CD4-positive, alpha-beta T cell treated with Interferon alpha-2 for 1 hour (primary cell): ENCODE results near the gene ARHGEF28.

ENCODE experiments used
- DNase-seq, 2 donors: peaks; one replicate each; pipeline ENCODE4 v3.0.0-alpha.2; 2020 to 2022

The ARHGEF28 gene

DNA sequence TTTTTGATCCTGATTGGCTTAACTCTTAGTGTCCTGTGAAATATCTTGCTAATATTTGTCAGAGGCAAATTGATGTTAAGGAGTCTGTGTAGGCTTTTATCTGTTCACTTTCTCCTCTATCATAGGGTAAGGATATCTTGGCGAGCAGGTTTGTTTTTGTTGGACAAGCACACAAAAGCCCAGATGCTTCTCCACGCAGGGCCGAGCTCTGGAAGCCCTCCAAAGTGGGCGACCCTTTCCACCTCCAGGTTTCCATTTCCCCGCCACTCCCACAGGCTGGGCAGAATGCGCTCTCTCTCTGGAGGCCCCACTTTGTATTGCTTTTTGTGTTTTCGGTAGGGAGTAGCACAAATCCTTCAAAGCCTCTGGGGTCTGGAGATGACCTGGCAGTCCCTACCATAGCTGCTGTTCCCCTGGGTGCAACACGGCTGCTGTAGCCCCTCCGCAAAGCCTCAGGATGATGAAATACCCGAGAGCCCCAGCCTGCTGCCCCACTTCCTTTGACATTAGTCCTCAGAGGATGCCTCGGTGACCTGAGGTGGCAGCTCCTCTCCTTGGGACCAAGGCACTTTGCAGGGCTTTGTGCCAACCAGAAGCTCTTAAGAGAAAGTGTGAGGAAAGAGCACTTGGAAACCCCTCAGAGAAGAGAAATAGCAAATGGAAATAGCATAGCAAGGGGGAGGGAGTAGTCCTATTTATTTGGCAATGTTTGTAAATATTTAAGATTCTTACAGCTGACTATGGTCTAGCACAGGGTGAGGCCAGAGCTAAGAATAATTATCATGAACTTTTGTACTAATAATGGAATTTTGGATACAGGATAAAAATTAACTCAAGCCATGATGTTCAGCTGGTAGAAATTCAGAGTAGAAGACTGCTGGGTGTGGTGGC is 122.8 kb downstream of the ARHGEF28 start:
- DNase-seq = no peak

DNA sequence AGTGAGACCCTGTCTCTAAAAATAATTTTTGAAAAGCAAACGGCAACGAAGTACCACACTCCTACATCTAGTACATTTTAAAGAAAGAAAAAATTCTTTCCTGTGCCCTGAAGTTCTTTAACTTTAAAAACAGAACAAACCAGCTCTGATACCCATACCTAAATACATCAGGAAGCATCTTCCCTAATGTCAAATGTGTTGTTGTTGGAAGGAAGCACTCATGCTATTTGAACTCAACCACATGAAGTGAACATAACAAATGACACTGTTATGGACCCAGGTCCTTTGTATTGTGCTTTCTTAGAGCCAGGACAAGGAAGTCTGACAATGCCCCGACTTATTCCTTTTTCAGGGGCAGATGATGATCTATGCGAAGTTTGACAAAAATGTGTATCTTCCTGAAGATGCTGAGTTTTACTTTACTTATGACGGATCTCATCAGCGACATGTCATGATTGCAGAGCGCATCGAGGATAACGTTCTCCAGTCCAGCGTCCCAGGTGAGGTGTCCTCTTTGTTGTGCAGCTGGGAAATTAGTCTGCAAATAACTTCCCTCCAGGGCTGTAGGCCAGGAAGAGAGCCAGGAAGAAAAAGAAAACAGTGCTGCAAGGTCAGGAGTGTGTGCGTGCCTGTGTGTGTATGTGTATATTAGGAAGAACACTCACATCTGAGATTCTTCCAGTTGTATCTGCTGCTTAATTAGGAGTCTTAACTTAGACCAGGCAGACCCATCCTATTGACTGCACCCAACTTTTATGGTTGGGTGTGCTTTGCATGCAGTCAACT is 123.7 kb downstream of the ARHGEF28 start:
- no peak for DNase-seq

DNA sequence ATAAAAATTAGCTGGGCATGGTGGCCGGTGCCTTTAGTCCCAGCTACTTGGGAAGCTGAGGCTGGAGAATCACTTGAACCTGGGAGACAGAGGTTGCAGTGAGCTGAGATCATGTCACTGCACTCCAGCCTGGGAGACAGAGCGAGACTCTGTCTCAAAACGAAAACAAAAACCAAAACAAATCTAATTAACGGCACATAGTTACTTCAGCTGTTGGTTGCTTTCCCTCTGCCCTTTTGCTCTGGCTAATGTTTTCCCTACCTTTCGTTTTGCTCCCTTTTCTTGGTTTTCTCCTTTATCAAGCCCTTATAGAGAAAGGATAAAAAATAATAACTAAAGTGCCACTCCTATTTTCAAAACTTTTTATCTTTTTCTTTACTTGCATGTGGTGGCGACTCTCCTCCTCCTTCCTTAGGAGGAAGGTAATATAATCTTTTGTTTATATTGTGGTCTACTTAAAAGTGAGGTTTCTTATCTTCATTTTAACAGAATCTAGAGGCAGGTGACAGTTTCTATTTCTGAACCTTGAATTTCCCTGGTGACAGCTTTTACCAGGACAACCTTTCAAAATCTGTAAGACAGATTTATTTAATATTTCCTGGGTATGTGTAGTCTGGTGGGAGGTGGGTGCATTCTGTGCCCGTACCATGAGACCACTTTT is 125.4 kb downstream of the ARHGEF28 start:
- no peak for DNase-seq

DNA sequence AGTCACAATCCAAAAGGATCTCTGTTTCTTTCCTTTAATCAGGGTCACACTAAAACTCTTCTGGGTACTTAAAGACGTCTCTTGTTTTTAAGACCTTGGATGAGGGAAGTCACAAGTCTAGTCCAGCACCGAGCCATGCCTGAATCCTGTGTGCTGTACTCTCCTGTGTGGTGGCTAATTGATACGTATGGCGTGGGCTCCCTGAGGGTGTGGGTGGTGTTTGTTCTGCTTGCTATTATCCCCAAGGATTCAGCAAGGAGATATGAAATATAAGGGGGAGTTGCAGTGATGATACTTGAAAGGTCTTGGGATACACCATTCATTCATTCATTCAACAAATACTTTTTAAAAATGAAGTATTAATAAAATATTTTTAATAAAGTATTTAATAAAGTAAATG is 128.3 kb downstream of the ARHGEF28 start:
- no peak for DNase-seq

GRCh38 chr5:73757416-73757815 is 131.4 kb downstream of the ARHGEF28 start:
- DNase-seq = no peak

GRCh38 chr5:73759771-73760170 is 133.8 kb downstream of the ARHGEF28 start:
- no peak for DNase-seq

DNA sequence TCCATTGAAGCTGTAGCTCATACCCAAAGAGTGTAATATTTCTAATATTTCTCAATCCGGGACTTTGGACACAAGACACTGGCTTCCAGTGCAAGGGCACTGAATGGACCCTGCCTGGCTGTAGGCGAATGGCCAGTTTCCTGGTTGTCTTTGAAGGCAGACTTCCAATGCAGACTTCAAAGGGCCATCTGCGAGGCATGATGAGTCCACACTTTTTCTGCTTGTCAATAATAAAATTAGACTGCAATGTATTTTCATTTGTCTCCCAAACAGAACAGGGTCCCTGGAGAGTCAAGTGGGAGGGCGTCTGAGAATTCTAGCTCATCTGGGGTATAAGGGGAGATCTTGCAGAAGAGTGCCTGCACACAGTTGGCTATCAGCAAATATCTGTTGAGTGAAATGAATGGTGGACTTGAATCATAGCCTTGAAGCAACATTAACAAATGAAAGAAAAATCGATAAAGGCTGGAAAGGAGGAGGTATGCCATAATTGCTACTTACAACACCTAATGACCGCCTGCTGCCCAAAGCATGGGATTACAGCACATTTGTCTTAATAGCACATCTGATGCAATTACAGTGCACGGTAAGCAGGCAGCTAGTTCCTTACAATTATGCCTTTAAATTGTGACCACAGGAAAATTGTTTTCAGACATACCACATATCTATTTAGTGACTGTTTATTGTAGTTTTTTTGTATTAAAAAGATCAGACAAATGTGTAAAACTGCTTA is 137.5 kb downstream of the ARHGEF28 start:
- DNase-seq = no peak

GRCh38 chr5:73764586-73764985 is 138.6 kb downstream of the ARHGEF28 start:
- no peak for DNase-seq

GRCh38 chr5:73764996-73765395 is 139.0 kb downstream of the ARHGEF28 start:
- DNase-seq = no peak

- no peak for DNase-seq
These were observed 140.9 kb downstream of the ARHGEF28 start for GRCh38 chr5:73766902-73767301.

- no peak for DNase-seq
These were observed 144.4 kb downstream of the ARHGEF28 start for GRCh38 chr5:73770172-73771025.

DNA sequence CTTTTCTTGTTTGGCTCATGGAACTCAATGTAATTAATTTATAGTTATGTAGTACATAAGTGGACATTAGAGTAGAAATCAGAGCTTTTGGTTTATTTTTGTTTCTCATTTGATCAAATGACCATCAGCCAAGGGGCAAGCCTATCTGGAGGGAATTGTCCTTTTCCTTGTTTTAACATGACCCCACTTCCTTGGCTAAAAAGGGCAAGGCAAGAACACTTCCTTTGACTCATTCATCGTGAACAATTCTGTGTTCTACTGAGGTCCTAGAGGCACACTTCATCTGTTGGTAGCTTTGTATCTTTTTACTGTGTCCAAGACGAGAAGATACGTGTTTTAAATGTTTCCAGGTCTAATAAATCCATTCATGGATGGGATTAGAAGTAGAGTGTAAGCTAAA is 148.9 kb downstream of the ARHGEF28 start:
- no peak for DNase-seq

DNA sequence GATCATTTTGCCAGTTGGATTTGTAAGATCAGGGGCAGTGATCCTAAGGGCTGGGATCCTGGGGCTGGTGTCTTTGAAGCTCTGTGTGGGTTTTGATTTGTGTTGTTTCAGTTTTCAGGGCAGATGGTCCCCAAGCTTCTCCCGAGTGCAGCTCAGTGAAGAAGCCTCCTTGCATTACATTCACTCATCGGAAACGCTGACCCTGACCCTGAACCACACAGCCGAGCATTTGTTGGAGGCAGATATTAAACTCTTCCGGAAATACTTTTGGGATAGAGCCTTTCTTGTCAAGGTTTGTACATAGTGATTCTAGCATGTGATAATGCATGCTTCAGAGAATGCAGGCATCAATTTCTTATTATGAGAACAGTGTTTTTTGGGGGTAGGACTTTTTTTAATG is 150.4 kb downstream of the ARHGEF28 start:
- DNase-seq = no peak

GRCh38 chr5:73777192-73777591 is 151.2 kb downstream of the ARHGEF28 start:
- DNase-seq = no peak

DNA sequence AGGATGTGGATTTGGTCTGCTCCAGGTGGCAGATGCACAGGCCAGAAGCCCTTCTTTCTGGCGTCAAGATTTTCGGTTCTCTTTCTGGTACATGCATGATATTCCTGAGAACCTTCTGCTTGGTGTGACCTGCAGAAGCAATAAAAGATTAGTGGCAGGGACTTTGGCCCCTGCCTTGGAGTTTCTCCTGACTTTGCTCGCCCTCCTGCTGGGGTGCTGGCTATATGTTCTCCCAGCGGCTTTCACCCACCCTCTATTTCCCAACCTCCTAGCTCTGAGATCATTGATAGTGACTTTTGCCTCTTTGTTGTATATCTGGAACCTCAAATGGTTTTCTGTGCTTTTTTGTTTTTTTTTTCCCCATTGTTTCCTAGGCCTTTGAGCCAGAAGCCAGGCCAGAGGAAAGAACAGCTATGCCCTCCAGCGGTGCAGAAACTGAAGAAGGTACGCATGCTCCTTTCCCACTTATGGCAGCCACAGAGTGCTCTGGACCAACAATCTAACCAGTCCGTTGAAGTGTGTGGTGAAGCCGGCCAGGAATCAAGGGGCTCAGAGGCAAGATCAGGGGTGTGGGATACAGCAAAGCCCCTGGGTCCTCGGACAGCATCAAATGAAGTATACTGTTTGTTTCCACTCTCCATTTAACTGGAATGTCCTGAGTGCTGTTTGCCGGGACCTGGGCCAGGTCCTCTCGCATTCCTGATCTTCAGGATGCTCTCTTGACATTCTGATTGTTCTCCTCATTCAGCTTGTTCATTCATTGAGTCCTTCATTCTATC is 154.5 kb downstream of the ARHGEF28 start:
- no peak for DNase-seq

DNA sequence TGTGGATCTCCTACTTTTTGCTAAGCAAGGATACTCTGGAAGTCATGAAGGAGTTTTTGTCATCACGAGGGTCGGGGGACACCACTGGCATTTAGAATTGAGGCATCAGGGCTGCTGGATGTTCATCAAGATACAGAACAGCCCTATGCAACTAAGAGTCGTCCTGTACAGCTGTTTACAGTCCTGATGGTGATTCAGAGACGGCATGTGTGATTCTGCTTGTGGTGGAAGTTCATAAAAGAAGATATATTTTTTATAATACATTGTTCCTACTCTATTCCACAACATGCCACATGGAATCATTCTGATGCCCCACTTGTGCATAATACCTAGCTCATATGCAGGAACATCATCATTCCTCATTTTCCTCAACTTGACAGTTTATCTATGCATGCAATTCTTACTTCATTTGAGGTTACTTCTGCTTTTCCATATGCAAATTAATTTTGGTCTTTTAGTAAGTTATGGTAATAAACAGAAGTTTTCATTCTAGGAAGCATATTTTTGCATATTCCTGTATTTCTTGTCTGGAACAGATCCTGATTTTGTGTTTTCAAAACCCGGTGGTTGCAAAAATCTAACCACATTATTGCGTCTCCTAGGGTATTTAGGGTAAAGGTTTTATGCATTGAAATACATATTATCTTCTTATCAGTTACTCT is 155.2 kb downstream of the ARHGEF28 start:
- DNase-seq = no peak

DNA sequence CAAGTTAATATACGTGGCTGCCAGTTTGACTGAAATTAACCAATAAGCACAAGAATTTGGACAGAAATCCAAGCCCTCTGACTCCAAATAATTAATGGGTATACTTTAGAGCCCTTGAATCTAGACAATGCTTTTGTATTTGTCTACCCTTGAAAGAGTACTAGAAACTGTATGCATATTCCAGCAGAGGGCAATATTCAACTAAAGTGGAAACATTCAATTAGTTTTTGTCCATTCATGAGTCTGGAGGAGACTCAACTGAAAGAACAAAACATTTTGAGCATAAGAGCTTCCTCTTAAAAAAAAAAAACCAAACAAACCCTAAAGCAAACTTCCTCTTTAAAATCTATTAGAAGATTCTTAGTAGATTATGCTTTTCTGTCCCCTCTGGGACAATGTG is 157.8 kb downstream of the ARHGEF28 start:
- DNase-seq = no peak

GRCh38 chr5:73786043-73786831 is 160.2 kb downstream of the ARHGEF28 start:
- DNase-seq = no peak

GRCh38 chr5:73789851-73790281 is 163.9 kb downstream of the ARHGEF28 start:
- DNase-seq = no peak

DNA sequence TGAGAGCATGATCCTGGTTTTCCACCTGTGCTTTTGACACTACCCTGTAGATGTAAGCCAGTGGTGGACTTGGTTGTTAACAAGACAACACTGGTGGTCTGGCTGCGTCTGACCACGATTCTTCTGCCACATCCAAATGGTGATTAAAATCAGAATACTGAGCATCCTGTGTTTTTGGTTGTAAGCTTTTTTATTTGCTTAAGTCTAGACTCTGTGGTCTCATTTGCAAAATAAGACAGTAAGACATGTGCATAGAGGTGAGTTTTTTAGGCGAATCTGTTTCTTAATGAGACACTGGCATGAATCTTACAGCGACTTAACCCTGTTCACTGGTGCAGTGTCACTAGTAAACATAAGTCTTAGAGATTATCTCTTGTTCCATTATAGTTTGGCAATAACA is 165.4 kb downstream of the ARHGEF28 start:
- DNase-seq = no peak
